Endothelial cell of hepatic sinusoid (primary cell): ENCODE results near the gene BTF3.
"Not testable (repeated sequence)": the region's sequence is repeated elsewhere in the genome, so short reads cannot be mapped to it uniquely, and the experiment has no call there.

ENCODE experiments used
- in situ Hi-C: cut with HindIII; loops from 2 replicates; pipeline ENCODE4 v1.10.0; 2017; ENCODE audit warnings: low sequenced_read_pairs

The BTF3 gene

GRCh38 chr5:73484511-73484910 is 13.7 kb upstream of the BTF3 start:
- in situ Hi-C loops: no loop called here

- in situ Hi-C loops: no loop called here
Measured at GRCh38 chr5:73485715-73486114, 12.5 kb upstream of the BTF3 start.

- in situ Hi-C loops: no loop called here
Measured at GRCh38 chr5:73486119-73486899, 11.9 kb upstream of the BTF3 start.

- in situ Hi-C loops: not testable (repeated sequence)
Measured at GRCh38 chr5:73487257-73487656, 11.0 kb upstream of the BTF3 start.

GRCh38 chr5:73487815-73488214 is 10.4 kb upstream of the BTF3 start:
- in situ Hi-C loops: no loop called here

GRCh38 chr5:73488806-73489205 is 9.4 kb upstream of the BTF3 start:
- in situ Hi-C loops: no loop called here

GRCh38 chr5:73490088-73490487 is 8.2 kb upstream of the BTF3 start:
- in situ Hi-C loops: no loop called here

- in situ Hi-C loops: no loop called here
Measured at GRCh38 chr5:73491155-73491554, 7.1 kb upstream of the BTF3 start.

- in situ Hi-C loops: no loop called here
Measured at GRCh38 chr5:73493421-73493820, 4.8 kb upstream of the BTF3 start.

- in situ Hi-C loops: no loop called here
Measured at GRCh38 chr5:73494721-73495120, 3.5 kb upstream of the BTF3 start.

- in situ Hi-C loops: no loop called here
Measured at GRCh38 chr5:73495772-73496335, 2.4 kb upstream of the BTF3 start.

- in situ Hi-C loops: no loop called here
Measured at GRCh38 chr5:73496984-73497457, 1.2 kb upstream of the BTF3 start.

- in situ Hi-C loops: no loop called here
Measured at GRCh38 chr5:73497497-73498056, 665 bp upstream of the BTF3 start.

- in situ Hi-C loops: no loop called here
Measured at GRCh38 chr5:73499187-73499586, 945 bp downstream of the BTF3 start.

- in situ Hi-C loops: no loop called here
Measured at GRCh38 chr5:73499756-73500155, 1.5 kb downstream of the BTF3 start.

- in situ Hi-C loops: no loop called here
Measured at GRCh38 chr5:73501406-73501805, 3.2 kb downstream of the BTF3 start.

GRCh38 chr5:73506459-73506955 is 8.3 kb downstream of the BTF3 start:
- in situ Hi-C loops: no loop called here

GRCh38 chr5:73507062-73507461 is 8.8 kb downstream of the BTF3 start:
- in situ Hi-C loops: no loop called here

GRCh38 chr5:73508521-73508920 is 10.3 kb downstream of the BTF3 start:
- in situ Hi-C loops: not testable (repeated sequence)

- in situ Hi-C loops: no loop called here
Measured at GRCh38 chr5:73513996-73514395, 15.8 kb downstream of the BTF3 start.

GRCh38 chr5:73514418-73514817 is 16.2 kb downstream of the BTF3 start:
- in situ Hi-C loops: no loop called here

GRCh38 chr5:73515232-73515631 is 17.0 kb downstream of the BTF3 start:
- in situ Hi-C loops: no loop called here
